BLaER1 (cell line): ENCODE measurements around the gene NAMPT.
A peak's percentile ranks its signal among the peaks of the same experiment; 100 is the strongest.

Experiments
- H3K27ac ChIP-seq: shearing (Covaris generic); formaldehyde crosslinking; 2 replicates; pipeline ENCODE4 v1.8.1; 2022
- H3K27me3 ChIP-seq: shearing (Covaris generic); formaldehyde crosslinking; 2 replicates; pipeline ENCODE4 v1.8.1; 2022
- H3K36me3 ChIP-seq: shearing (Covaris generic); formaldehyde crosslinking; 2 replicates; pipeline ENCODE4 v1.8.1; 2022
- H3K4me1 ChIP-seq: shearing (Covaris generic); formaldehyde crosslinking; 2 replicates; pipeline ENCODE4 v1.8.1; 2022
- H3K4me2 ChIP-seq: shearing (Covaris generic); formaldehyde crosslinking; 2 replicates; pipeline ENCODE4 v1.8.1; 2022
- H3K4me3 ChIP-seq: shearing (Covaris generic); formaldehyde crosslinking; 2 replicates; pipeline ENCODE4 v1.8.1; 2022
- H3K9ac ChIP-seq: shearing (Covaris generic); formaldehyde crosslinking; 2 replicates; pipeline ENCODE4 v1.8.1; 2022
- H3K9me3 ChIP-seq: shearing (Covaris generic); formaldehyde crosslinking; 2 replicates; pipeline ENCODE4 v1.8.1; 2022
- H4K20me1 ChIP-seq: shearing (Covaris generic); formaldehyde crosslinking; 2 replicates; pipeline ENCODE4 v1.8.1; 2022
- Cebpa-rat ChIP-seq: shearing (Covaris generic); IDR thresholded peaks from 2 replicates; pipeline ENCODE4 v1.8.1; 2022

Gene NAMPT

DNA sequence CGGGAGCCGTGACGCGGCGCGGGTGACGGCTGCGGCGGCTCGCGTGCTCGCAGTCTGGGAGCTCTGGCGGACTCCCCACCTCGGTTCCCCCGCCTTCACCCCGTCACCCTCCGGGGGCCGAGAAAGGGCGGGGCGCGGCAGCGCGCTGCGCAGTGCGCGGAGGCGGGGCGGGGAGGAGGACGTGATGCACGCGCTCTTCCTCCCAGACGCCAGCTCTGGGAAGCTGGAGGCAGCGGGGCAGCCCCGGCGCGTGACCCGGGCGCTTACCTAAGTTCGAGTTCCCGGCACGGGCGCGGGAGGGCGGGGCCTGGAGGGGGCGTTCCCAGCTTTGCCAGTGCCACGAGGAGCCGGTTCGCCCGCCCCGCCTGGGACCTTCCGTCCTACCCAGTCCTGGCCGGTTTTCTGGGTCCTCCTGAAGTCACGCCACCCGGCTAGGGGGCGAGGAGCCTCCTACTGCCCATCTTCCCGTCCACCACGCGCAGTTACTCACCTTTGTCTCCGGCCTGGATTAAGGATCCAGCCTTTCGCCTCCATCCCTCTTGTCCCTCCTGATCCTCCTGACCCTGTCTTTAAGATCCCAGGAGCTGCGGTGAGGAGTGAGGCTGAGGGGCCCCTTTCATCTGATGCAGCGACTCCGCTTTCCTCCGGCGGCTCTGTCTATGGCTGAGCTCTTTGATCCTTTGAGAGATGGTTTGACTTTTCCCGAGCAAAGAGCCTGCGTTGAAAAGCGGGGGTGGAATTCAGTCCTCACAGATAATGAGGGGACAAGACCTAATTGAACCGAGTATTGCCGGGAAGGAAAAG, 470 bp upstream of the NAMPT start:
- Histone ChIP-seq H3K4me2 (peak overlapping the region; percentile 83), H3K9me3 (no peaks in the 10 kb centered on the region), H3K27ac (peak overlapping the region; percentile 84), H3K4me3 (peak overlapping the region; percentile 80), H3K27me3 (no peaks in the 10 kb centered on the region), H4K20me1 (peaks cover 38% of the 10 kb centered on the region), H3K9ac (peak overlapping the region; percentile 86), H3K36me3 (no peaks in the 10 kb centered on the region), H3K4me1 (peaks cover 22% of the 10 kb centered on the region)
- no peak for TF ChIP-seq Cebpa-rat

DNA sequence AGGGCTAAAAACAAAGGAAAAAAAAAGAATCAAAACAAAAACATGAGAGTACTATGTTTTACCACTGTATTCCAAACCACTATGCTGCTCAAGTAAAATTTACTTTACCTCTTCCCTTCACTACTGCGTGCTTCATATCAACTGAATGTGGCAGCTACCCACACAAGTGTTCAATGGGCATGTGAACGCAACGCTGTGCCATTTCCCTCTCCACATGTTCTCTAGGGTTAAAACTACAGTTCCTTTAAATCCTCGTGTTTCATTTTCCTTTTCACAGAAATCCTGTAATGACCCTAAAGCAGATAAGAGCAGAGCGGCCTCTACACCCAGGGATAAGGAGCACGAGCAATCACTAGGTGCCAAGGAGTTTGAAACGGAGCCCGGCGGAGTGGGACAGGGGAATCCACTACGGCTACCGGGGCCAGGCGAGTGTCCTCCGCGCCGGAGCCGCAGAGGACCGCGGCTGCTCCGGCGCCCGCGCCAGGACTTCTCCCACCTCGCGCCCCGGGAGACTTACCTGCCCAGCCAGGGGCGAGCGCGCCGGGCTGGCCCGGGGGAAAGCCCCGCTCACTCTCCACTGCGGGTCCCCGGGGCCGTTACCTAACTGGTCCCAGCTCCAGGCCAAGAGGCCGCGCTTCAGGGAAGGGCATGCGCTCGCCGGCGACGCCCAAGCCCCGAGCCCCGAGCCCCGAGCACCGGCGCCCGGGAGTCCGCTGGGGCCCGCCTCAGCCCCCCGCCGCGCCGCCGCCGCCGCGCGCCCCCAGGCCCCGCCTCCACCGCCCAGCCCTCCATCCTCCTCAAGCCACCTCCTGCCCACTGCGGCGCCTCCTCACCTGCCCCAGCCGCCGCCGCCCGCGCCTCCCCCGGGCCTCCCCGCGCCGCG, 711 bp downstream of the NAMPT start:
- Histone ChIP-seq H3K9me3 (no peaks in the 10 kb centered on the region), H3K4me3 (peak overlapping the region; percentile 80), H3K4me2 (peak overlapping the region; percentile 86), H4K20me1 (peaks cover 49% of the 10 kb centered on the region), H3K36me3 (no peaks in the 10 kb centered on the region), H3K4me1 (peaks cover 22% of the 10 kb centered on the region), H3K27ac (peak overlapping the region; percentile 77), H3K9ac (peak overlapping the region; percentile 86), H3K27me3 (no peaks in the 10 kb centered on the region)
- no peak for TF ChIP-seq Cebpa-rat

DNA sequence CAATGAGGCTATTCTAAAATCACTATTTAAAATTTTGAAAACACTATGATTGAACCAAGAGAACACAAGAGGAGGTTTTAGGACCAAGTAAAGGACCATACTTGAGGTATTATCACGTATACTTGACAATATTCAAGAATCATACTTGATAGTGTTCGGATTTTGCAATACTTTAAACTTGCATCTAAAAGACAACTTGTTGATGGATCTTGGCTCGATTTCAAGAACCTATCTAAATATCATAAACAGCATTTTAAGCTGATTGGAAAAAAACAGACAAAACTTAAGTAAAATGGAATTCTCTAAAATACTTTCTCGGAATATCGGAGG, 1.3 kb downstream of the NAMPT start:
- H3K9ac ChIP-seq = peak overlapping the region; percentile 86
- H3K9me3 ChIP-seq = no peaks in the 10 kb centered on the region
- peaks cover 22% of the 10 kb centered on the region for H3K4me1 ChIP-seq
- H3K36me3 ChIP-seq = no peaks in the 10 kb centered on the region
- peak overlapping the region; percentile 80 for H3K4me3 ChIP-seq
- no peak overlapping the region for H3K27ac ChIP-seq
- no peaks in the 10 kb centered on the region for H3K27me3 ChIP-seq
- H4K20me1 ChIP-seq = peaks cover 54% of the 10 kb centered on the region
- TF ChIP-seq Cebpa-rat = no peak
- H3K4me2 ChIP-seq = peak overlapping the region; percentile 86

DNA sequence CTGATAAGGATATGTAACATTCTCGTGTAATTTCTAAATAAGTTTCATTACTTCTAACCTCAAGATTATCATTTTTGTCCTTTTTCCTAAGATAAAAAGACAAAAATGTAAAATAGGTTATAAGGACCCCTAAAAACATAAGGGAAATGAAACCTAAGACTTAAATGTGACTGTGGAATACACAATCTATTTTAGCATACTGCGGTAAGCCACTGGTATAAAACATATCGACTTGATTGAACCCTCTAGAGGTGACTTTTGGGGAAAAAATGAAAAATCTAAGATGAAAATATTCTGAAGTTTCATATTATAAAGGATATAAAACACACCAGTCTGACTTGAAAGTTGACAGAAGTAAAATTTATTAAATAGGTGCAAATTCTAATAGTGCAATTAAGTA, 1.9 kb downstream of the NAMPT start:
- no peak overlapping the region for H3K27ac ChIP-seq
- no peaks in the 10 kb centered on the region for H3K27me3 ChIP-seq
- H3K9ac ChIP-seq = no peak overlapping the region
- no peaks in the 10 kb centered on the region for H3K9me3 ChIP-seq
- H3K4me2 ChIP-seq = peak overlapping the region; percentile 86; the same call in 1 of the 2 replicates
- peaks cover 22% of the 10 kb centered on the region for H3K4me1 ChIP-seq
- no peaks in the 10 kb centered on the region for H3K36me3 ChIP-seq
- TF ChIP-seq Cebpa-rat = no peak
- peaks cover 61% of the 10 kb centered on the region for H4K20me1 ChIP-seq
- H3K4me3 ChIP-seq = no peak overlapping the region

DNA sequence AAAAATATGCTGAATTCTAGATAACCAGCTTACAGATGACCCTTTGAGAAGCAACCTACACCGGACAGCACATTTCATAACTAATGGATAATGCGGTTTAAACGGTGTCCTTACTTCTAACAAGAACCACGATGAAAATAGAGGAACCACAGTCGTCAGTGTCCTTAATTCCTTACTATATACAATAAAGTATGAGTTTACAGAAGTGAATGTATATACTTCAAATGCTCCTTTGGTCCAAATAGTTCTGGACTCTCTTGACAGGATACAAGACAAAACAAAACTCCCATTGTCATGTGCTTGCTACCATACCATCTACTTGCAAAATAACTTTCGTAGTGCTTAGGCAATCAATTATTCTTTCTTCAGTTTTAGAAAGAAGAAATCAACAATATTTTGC, 2.4 kb downstream of the NAMPT start:
- TF ChIP-seq Cebpa-rat = no peak
- Histone ChIP-seq H3K27me3 (no peaks in the 10 kb centered on the region), H3K9me3 (no peaks in the 10 kb centered on the region), H3K27ac (no peak overlapping the region), H4K20me1 (peaks cover 65% of the 10 kb centered on the region), H3K4me1 (peaks cover 22% of the 10 kb centered on the region), H3K4me3 (no peak overlapping the region), H3K9ac (no peak overlapping the region), H3K4me2 (peak overlapping the region; percentile 86; the same call in 1 of the 2 replicates), H3K36me3 (peaks cover under 1% of the 10 kb centered on the region; the same call in 1 of the 2 replicates)

DNA sequence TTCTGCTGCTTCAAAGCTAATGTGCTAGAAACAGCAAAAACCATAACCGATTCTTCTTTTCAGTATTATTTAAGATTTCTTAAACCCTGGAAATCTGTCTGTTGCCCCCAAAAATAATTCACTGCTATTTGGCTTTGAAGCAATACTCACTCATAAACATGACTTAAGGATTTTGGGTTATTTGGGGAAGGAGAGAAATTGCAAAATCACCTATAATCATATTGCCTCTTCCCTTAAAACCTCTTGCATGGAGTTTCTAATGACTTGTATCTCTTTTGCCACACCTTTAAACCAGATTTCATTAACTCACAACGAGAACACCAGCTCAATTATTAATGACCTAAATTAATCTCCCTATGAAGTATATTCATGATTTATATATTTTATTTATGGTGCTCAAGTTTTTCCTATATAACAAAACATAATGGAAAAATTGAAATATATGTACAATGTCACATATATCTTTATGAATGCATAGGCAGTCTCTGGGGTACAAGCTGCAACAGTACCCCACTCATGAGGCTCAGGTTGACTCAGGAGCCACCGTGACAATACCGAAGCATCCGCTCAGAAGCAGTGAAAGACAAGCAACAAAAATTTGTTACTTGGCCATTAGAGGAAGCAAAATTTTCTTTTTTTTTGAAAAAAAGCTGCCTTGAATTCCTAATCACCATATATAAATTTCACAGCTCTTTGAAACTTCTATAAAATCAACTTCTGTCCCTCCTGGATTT, 3.0 kb downstream of the NAMPT start:
- TF ChIP-seq Cebpa-rat = no peak
- H3K9me3 ChIP-seq = no peaks in the 10 kb centered on the region
- H3K36me3 ChIP-seq = peaks cover 4% of the 10 kb centered on the region; the same call in 1 of the 2 replicates
- H3K4me1 ChIP-seq = peaks cover 22% of the 10 kb centered on the region
- H3K27me3 ChIP-seq = no peaks in the 10 kb centered on the region
- no peak overlapping the region for H3K27ac ChIP-seq
- H3K9ac ChIP-seq = no peak overlapping the region
- H3K4me2 ChIP-seq = no peak overlapping the region
- peaks cover 70% of the 10 kb centered on the region for H4K20me1 ChIP-seq
- no peak overlapping the region for H3K4me3 ChIP-seq

DNA sequence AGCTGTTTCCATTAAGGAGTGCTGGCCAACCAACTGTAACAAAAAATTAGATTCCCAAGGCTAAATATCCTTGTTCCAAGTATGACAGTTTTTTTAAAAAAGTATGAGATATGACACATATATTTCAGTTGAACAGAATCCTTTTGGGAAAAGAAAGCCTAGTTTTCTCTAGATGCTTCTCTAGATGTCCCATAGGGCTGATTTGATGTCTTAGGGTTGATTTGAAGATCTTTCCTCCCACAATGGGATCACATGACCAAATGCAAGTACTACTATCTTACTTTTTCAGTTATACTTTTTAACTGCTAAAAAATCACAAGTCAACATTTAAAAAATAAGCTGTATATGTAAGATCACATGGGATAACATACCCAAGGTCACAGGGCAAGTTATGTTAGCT, 3.7 kb downstream of the NAMPT start:
- H3K9me3 ChIP-seq = no peaks in the 10 kb centered on the region
- TF ChIP-seq Cebpa-rat = no peak
- no peak overlapping the region for H3K4me2 ChIP-seq
- H3K27ac ChIP-seq = no peak overlapping the region
- H3K27me3 ChIP-seq = no peaks in the 10 kb centered on the region
- peaks cover 22% of the 10 kb centered on the region for H3K4me1 ChIP-seq
- H3K4me3 ChIP-seq = no peak overlapping the region
- H3K36me3 ChIP-seq = peaks cover 8% of the 10 kb centered on the region
- H3K9ac ChIP-seq = no peak overlapping the region
- H4K20me1 ChIP-seq = peaks cover 77% of the 10 kb centered on the region

DNA sequence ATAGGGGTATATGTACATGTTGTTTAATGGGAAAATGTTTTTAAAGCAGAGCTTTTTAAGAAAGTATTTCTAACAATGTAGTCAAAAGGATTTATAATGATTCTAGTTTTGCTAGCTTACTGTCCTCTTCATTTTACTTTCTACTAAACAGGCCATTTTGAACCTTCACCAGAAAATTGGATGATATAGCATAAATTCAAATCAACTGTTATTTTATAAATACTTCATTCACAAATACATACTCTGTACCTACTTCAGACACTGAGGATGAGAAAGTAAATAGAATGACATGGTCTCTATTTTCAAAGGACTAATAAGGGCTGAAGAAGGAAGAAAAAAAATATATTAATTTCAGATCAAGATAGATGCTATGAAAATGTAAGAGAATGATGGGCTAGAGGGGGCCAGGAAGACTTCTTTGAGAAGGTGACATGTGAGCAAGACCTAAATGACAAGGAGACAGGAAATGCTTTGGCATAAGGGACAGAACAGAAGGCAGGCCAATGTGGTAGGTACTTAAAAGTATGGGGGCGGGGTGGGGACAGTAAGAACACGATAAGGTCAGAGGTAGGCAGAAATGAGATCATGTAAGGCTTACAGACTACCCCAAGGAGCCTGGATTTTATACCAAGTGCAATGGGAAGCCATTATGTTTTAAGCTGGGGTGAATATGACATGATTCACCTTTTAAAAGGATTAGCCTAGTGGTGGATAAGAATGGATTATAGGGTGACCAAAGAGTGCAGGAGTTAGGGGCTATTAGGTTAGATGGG, 5.2 kb downstream of the NAMPT start:
- no peak overlapping the region for H3K27ac ChIP-seq
- H4K20me1 ChIP-seq = peaks cover 77% of the 10 kb centered on the region
- no peak overlapping the region for H3K4me2 ChIP-seq
- peaks cover 17% of the 10 kb centered on the region for H3K4me1 ChIP-seq
- H3K27me3 ChIP-seq = no peaks in the 10 kb centered on the region
- no peak for TF ChIP-seq Cebpa-rat
- no peaks in the 10 kb centered on the region for H3K9me3 ChIP-seq
- no peak overlapping the region for H3K9ac ChIP-seq
- H3K36me3 ChIP-seq = peaks cover 20% of the 10 kb centered on the region
- no peak overlapping the region for H3K4me3 ChIP-seq

DNA sequence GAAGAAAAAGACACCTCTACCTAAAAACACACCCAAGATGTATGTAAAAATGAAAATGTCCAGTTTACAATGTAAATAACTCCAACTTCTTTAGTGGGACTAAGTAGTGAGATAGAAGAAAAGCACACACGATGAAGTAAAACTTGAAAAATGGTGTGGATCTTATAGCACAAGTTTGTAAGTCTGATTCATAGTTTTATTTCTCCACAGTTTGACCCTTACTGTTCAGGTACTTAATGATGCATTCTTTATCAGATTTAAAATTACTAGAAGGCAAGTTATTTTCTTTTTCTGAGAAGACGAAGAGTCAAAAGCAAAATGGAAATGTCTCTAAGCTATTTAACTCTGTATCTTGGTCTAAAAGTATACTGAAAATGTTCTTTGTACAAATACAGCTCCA, 6.1 kb downstream of the NAMPT start:
- Histone ChIP-seq H3K36me3 (peaks cover 27% of the 10 kb centered on the region), H3K9ac (no peak overlapping the region), H3K4me1 (peaks cover 15% of the 10 kb centered on the region), H3K4me3 (no peak overlapping the region), H3K27ac (no peak overlapping the region), H3K9me3 (no peaks in the 10 kb centered on the region), H3K27me3 (no peaks in the 10 kb centered on the region), H3K4me2 (no peak overlapping the region), H4K20me1 (peaks cover 74% of the 10 kb centered on the region)
- TF ChIP-seq Cebpa-rat = no peak
